Fibroblast of mammary gland (primary cell): ENCODE results near the gene SH3BGR.

ENCODE experiments used
- DNase-seq: peaks from one replicate; pipeline ENCODE4 v3.0.0-alpha.2; 2010; ENCODE audit warnings: low read depth
- H3K4me3 ChIP-seq: 2 replicates; pipeline ENCODE4 v1.5.1; 2011; ENCODE audit warnings: low read depth, mild to moderate bottlenecking, low read length, moderate library complexity; ENCODE audit not compliant: control insufficient read depth
- TF ChIP-seq, protein P1 (sequence below): conservative IDR thresholded peaks from 2 replicates; pipeline ENCODE4 v1.5.1; 2011; ENCODE audit warnings: low read depth, low read length, inconsistent platforms; ENCODE audit not compliant: control insufficient read depth, insufficient read depth

Gene SH3BGR

GRCh38 chr21:39484711-39485276 is 33.0 kb downstream of the SH3BGR start:
- TF ChIP-seq, protein P1, sequence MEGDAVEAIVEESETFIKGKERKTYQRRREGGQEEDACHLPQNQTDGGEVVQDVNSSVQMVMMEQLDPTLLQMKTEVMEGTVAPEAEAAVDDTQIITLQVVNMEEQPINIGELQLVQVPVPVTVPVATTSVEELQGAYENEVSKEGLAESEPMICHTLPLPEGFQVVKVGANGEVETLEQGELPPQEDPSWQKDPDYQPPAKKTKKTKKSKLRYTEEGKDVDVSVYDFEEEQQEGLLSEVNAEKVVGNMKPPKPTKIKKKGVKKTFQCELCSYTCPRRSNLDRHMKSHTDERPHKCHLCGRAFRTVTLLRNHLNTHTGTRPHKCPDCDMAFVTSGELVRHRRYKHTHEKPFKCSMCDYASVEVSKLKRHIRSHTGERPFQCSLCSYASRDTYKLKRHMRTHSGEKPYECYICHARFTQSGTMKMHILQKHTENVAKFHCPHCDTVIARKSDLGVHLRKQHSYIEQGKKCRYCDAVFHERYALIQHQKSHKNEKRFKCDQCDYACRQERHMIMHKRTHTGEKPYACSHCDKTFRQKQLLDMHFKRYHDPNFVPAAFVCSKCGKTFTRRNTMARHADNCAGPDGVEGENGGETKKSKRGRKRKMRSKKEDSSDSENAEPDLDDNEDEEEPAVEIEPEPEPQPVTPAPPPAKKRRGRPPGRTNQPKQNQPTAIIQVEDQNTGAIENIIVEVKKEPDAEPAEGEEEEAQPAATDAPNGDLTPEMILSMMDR, result no peak
- peak; percentile 13 for DNase-seq
- H3K4me3 ChIP-seq, result no peak overlapping the region

GRCh38 chr21:39489380-39489924 is 37.7 kb downstream of the SH3BGR start:
- no peak for DNase-seq
- TF ChIP-seq, protein P1, result no peak

GRCh38 chr21:39499156-39499555 is 47.4 kb downstream of the SH3BGR start:
- no peak for DNase-seq
- TF ChIP-seq, protein P1, result no peak

More at GRCh38 chr21:39489380-39489924, 37.7 kb downstream of the SH3BGR start:
- H3K4me3 ChIP-seq, result no peak overlapping the region

GRCh38 chr21:39502631-39503030 is 50.9 kb downstream of the SH3BGR start:
- DNase-seq, result no peak
- TF ChIP-seq, protein P1, result no peak
- no peak overlapping the region for H3K4me3 ChIP-seq

More at GRCh38 chr21:39499156-39499555, 47.4 kb downstream of the SH3BGR start:
- H3K4me3 ChIP-seq, result no peak overlapping the region

- no peak for DNase-seq
- TF ChIP-seq, protein P1, result no peak
These were observed 51.5 kb downstream of the SH3BGR start for GRCh38 chr21:39503123-39503762.

GRCh38 chr21:39504230-39504629 is 52.5 kb downstream of the SH3BGR start:
- TF ChIP-seq, protein P1, result no peak
- no peak for DNase-seq

More at GRCh38 chr21:39503123-39503762, 51.5 kb downstream of the SH3BGR start:
- H3K4me3 ChIP-seq, result no peak overlapping the region

More at GRCh38 chr21:39504230-39504629, 52.5 kb downstream of the SH3BGR start:
- no peak overlapping the region for H3K4me3 ChIP-seq
